ENCODE data around the gene ALDH3A2.

- TF ChIP-seq CTCF (conservative IDR thresholded peaks at IDR 0.05 in 1 of 2, IDR thresholded peaks at IDR 0.05 in 1 of 2; ENCODE audit: extremely low read depth in 1 of 2, insufficient read depth in 1 of 2, low read depth in 1 of 2, low read length in 2 of 2) (no peak), EZH2 (IDR thresholded peaks at IDR 0.05; ENCODE audit: borderline replicate concordance, low read length) (no peak)
Observed at GRCh38 chr17:19702217-19702641, 53.7 kb downstream of the ALDH3A2 start.
